Mesenchymal stem cell (in vitro differentiated cells and primary cell): Measurements from ENCODE around the gene FAM131A.
A peak's percentile ranks its signal among the peaks of the same experiment; 100 is the strongest.

Experiments used
- DNase-seq: peaks from one replicate; pipeline ENCODE4 v3.0.0-alpha.2; 2013
- H2AFZ ChIP-seq: one replicate; pipeline ENCODE4 v1.6.1; 2013; ENCODE audit warnings: low read depth, mild to moderate bottlenecking, control low read depth, inconsistent platforms, low read length, moderate library complexity
- H2AK5ac ChIP-seq: 2 replicates; pipeline ENCODE4 v1.6.1; 2013; ENCODE audit warnings: low read length, moderate library complexity, mild to moderate bottlenecking, inconsistent platforms; ENCODE audit not compliant: severe bottlenecking
- H2BK120ac ChIP-seq: one replicate; pipeline ENCODE4 v1.6.1; 2013; ENCODE audit warnings: low read depth, mild to moderate bottlenecking, inconsistent platforms, low read length, moderate library complexity
- H2BK12ac ChIP-seq, 2 experiments: one replicate each; pipeline ENCODE4 v1.6.1; 2013; ENCODE audit warnings: inconsistent platforms in 2 of 2, low read length in 2 of 2, mild to moderate bottlenecking in 2 of 2, moderate library complexity in 2 of 2, control low read depth in 1 of 2
- H2BK15ac ChIP-seq: one replicate; pipeline ENCODE4 v1.6.1; 2013; ENCODE audit warnings: mild to moderate bottlenecking, low read depth, inconsistent platforms; ENCODE audit not compliant: poor library complexity, severe bottlenecking
- H2BK5ac ChIP-seq: 2 replicates; pipeline ENCODE4 v1.6.1; 2013; ENCODE audit warnings: low read depth, mild to moderate bottlenecking, low read length, control low read depth, inconsistent platforms; ENCODE audit not compliant: poor library complexity, severe bottlenecking
- H3K14ac ChIP-seq, 2 experiments: one replicate each; pipeline ENCODE4 v1.6.1; 2013; ENCODE audit warnings: inconsistent platforms in 2 of 2, low read length in 2 of 2, control low read depth in 1 of 2, mild to moderate bottlenecking in 1 of 2, moderate library complexity in 1 of 2
- H3K18ac ChIP-seq, 2 experiments: one replicate each; pipeline ENCODE4 v1.6.1; 2013; ENCODE audit warnings: inconsistent platforms in 2 of 2, low read length in 2 of 2, control low read depth in 1 of 2, low read depth in 1 of 2, mild to moderate bottlenecking in 1 of 2
- H3K23ac ChIP-seq, 2 experiments: one replicate each; pipeline ENCODE4 v1.6.1; 2013; ENCODE audit warnings: inconsistent platforms in 2 of 2, low read length in 2 of 2, mild to moderate bottlenecking in 2 of 2, moderate library complexity in 2 of 2, control low read depth in 1 of 2
- H3K27ac ChIP-seq: 2 replicates; pipeline ENCODE4 v1.5.1; 2013; ENCODE audit warnings: mild to moderate bottlenecking, moderate library complexity, low read length, control low read depth, inconsistent platforms; ENCODE audit not compliant: poor library complexity, severe bottlenecking
- H3K27me3 ChIP-seq, 2 experiments: 2 replicates each; pipeline versions ENCODE4 v1.6.1 to v1.7.0; 2013; ENCODE audit warnings: low read length in 2 of 2, mild to moderate bottlenecking in 2 of 2, moderate library complexity in 2 of 2, control low read depth in 1 of 2, inconsistent platforms in 1 of 2; ENCODE audit not compliant: control insufficient read depth in 1 of 2, insufficient read depth in 1 of 2
- H3K36me3 ChIP-seq, 2 experiments: 2 replicates each; pipeline versions ENCODE4 v1.6.1 to v1.7.0; 2013; ENCODE audit warnings: low read length in 2 of 2, control low read depth in 1 of 2, inconsistent platforms in 1 of 2, low read depth in 1 of 2, mild to moderate bottlenecking in 1 of 2; ENCODE audit not compliant: insufficient read depth in 2 of 2, control insufficient read depth in 1 of 2
- H3K4ac ChIP-seq, 2 experiments: one replicate each; pipeline ENCODE4 v1.6.1; 2013; ENCODE audit warnings: inconsistent platforms in 2 of 2, low read length in 2 of 2, mild to moderate bottlenecking in 2 of 2, moderate library complexity in 2 of 2, control low read depth in 1 of 2, low read depth in 1 of 2
- H3K4me1 ChIP-seq: 2 replicates; pipeline ENCODE4 v1.6.1; 2013; ENCODE audit warnings: low read depth, low read length, control low read depth; ENCODE audit not compliant: control insufficient read depth, insufficient read depth
- H3K4me2 ChIP-seq: 2 replicates; pipeline ENCODE4 v1.6.1; 2013; ENCODE audit warnings: low read length, mild to moderate bottlenecking, inconsistent platforms; ENCODE audit not compliant: poor library complexity, severe bottlenecking
- H3K4me3 ChIP-seq, 2 experiments: 2 replicates each; pipeline versions ENCODE4 v1.5.1 to v1.7.0; 2013; ENCODE audit warnings: low read length in 2 of 2, mild to moderate bottlenecking in 2 of 2, control low read depth in 1 of 2, low read depth in 1 of 2; ENCODE audit not compliant: insufficient read depth in 1 of 2
- H3K79me1 ChIP-seq: replicated peaks from 2 replicates; pipeline ENCODE4 v1.6.1; 2013; ENCODE audit warnings: mild to moderate bottlenecking, control low read depth, low read length, inconsistent platforms; ENCODE audit not compliant: poor library complexity, severe bottlenecking
- H3K9ac ChIP-seq: 2 replicates; pipeline ENCODE4 v1.7.0; 2013; ENCODE audit warnings: mild to moderate bottlenecking, low read length, moderate library complexity
- H3K9me3 ChIP-seq: 2 replicates; pipeline ENCODE4 v1.7.0; 2013; ENCODE audit warnings: mild to moderate bottlenecking, low read length; ENCODE audit not compliant: control insufficient read depth
- H4K8ac ChIP-seq: one replicate; pipeline ENCODE4 v1.6.1; 2013; ENCODE audit warnings: inconsistent platforms, mild to moderate bottlenecking, low read length, moderate library complexity
- H4K91ac ChIP-seq: one replicate; pipeline ENCODE4 v1.6.1; 2013; ENCODE audit warnings: mild to moderate bottlenecking, low read length, inconsistent platforms
- WGBS: methylation state at CpG from one replicate; pipeline ENCODE4 v1.1.7; 2013; ENCODE audit warnings: mixed read lengths; 5-methylcytosine and 5-hydroxymethylcytosine counted together

FAM131A gene

GRCh38 chr3:184361932-184362667 is 24.7 kb downstream of the FAM131A start:
- Histone ChIP-seq H3K18ac (peak overlapping the region; percentile 93 to 95), H2BK5ac (peak overlapping the region; percentile 93), H4K91ac (peak overlapping the region; percentile 94), H3K27me3 (no peaks in the 10 kb centered on the region), H3K14ac (peak overlapping the region in 1 of 2 experiments; percentile 92), H4K8ac (peak overlapping the region; percentile 90), H3K79me1 (peaks cover 25% of the 10 kb centered on the region), H2BK120ac (peak overlapping the region; percentile 64), H3K9ac (peak overlapping the region; percentile 100), H2BK12ac (peak overlapping the region in 1 of 2 experiments; percentile 45), H2AK5ac (no peak overlapping the region), H3K4me1 (peaks cover 23% of the 10 kb centered on the region), H3K23ac (peak overlapping the region in 1 of 2 experiments; percentile 93), H2AFZ (peak overlapping the region; percentile 48), H3K4me3 (peak overlapping the region; percentile 76 to 86), H3K4me2 (peak overlapping the region; percentile 98), H3K36me3 (peaks cover 30 to 34% of the 10 kb centered on the region in 2 experiments), H3K4ac (peak overlapping the region; percentile 84 to 97), H3K27ac (peak overlapping the region; percentile 97), H3K9me3 (no peaks in the 10 kb centered on the region), H2BK15ac (peak overlapping the region; percentile 82)
- WGBS, result under 1% methylated on average over 38 of the region's 38 CpGs
- DNase-seq, result no peak

GRCh38 chr3:184362668-184363546 is 25.5 kb downstream of the FAM131A start:
- peak overlapping the region; percentile 86 for H2BK120ac ChIP-seq
- H3K27ac ChIP-seq, result peak overlapping the region; percentile 97
- peak overlapping the region; percentile 71 for H2AK5ac ChIP-seq
- peak; percentile 98 for DNase-seq
- H3K14ac ChIP-seq, result peak overlapping the region in 1 of 2 experiments; percentile 92
- peak overlapping the region; percentile 98 for H3K4me2 ChIP-seq
- peak overlapping the region; percentile 93 to 95 for H3K18ac ChIP-seq
- peak overlapping the region; percentile 94 for H4K91ac ChIP-seq
- H3K27me3 ChIP-seq, result no peaks in the 10 kb centered on the region
- H3K9me3 ChIP-seq, result no peaks in the 10 kb centered on the region
- under 1% methylated on average over 67 of the region's 68 CpGs for WGBS
- peaks cover 23% of the 10 kb centered on the region for H3K4me1 ChIP-seq
- H3K9ac ChIP-seq, result peak overlapping the region; percentile 100
- peak overlapping the region; percentile 48 for H2AFZ ChIP-seq
- peak overlapping the region; percentile 82 for H2BK15ac ChIP-seq
- H3K4me3 ChIP-seq, result peak overlapping the region; percentile 76 to 86
- H4K8ac ChIP-seq, result peak overlapping the region; percentile 91
- peak overlapping the region; percentile 84 to 97 for H3K4ac ChIP-seq
- peaks cover 28% of the 10 kb centered on the region for H3K79me1 ChIP-seq
- peak overlapping the region; percentile 93 for H2BK5ac ChIP-seq
- H2BK12ac ChIP-seq, result peak overlapping the region in 1 of 2 experiments; percentile 15
- peak overlapping the region in 1 of 2 experiments; percentile 93 for H3K23ac ChIP-seq
- H3K36me3 ChIP-seq, result peaks cover 23 to 31% of the 10 kb centered on the region in 2 experiments

GRCh38 chr3:184366619-184367289 is 29.4 kb downstream of the FAM131A start:
- WGBS, result 94% methylated on average over 3 of the region's 5 CpGs
- no peak overlapping the region for H2BK12ac ChIP-seq
- H3K27ac ChIP-seq, result no peak overlapping the region
- no peak overlapping the region for H2AFZ ChIP-seq
- H3K4me3 ChIP-seq, result no peak overlapping the region
- peaks cover 16% of the 10 kb centered on the region for H3K79me1 ChIP-seq
- H3K4me2 ChIP-seq, result no peak overlapping the region
- H3K18ac ChIP-seq, result no peak overlapping the region
- no peak overlapping the region for H4K8ac ChIP-seq
- H3K23ac ChIP-seq, result no peak overlapping the region
- no peaks in the 10 kb centered on the region for H3K27me3 ChIP-seq
- H4K91ac ChIP-seq, result no peak overlapping the region
- H2BK15ac ChIP-seq, result no peak overlapping the region
- H3K4ac ChIP-seq, result no peak overlapping the region
- no peak overlapping the region for H3K14ac ChIP-seq
- H3K9ac ChIP-seq, result peak overlapping the region; percentile 31
- H2BK120ac ChIP-seq, result no peak overlapping the region
- peaks cover 22 to 41% of the 10 kb centered on the region in 2 experiments for H3K36me3 ChIP-seq
- H2BK5ac ChIP-seq, result no peak overlapping the region
- peaks cover 13% of the 10 kb centered on the region for H3K4me1 ChIP-seq
- no peaks in the 10 kb centered on the region for H3K9me3 ChIP-seq
- H2AK5ac ChIP-seq, result no peak overlapping the region
- DNase-seq, result peak; percentile 22
